Panc1 (cell line): ENCODE measurements around the gene ARHGEF37.

Experiments used
- CTCF ChIP-seq: fragments of 450-650 bp; IDR thresholded peaks from 2 replicates; pipeline ENCODE4 v1.5.1; 2017; ENCODE audit warnings: mild to moderate bottlenecking
- POLR2AphosphoS5 ChIP-seq: IDR thresholded peaks from 2 replicates; pipeline ENCODE4 v1.6.1; 2012; ENCODE audit warnings: mild to moderate bottlenecking, low read depth, low read length, moderate library complexity
- REST ChIP-seq, 2 experiments: IDR thresholded peaks; 2 replicates each; pipeline ENCODE4 v1.6.1; 2011 to 2012; ENCODE audit warnings: low read depth in 2 of 2, control low read depth in 1 of 2, low read length in 1 of 2, mild to moderate bottlenecking in 1 of 2, moderate library complexity in 1 of 2; ENCODE audit not compliant: insufficient read depth in 1 of 2
- SIN3A ChIP-seq: IDR thresholded peaks from 2 replicates; pipeline ENCODE4 v1.6.1; 2012; ENCODE audit warnings: low read depth, mild to moderate bottlenecking, low read length, moderate library complexity, borderline replicate concordance; ENCODE audit not compliant: insufficient read depth
- TCF7L2 ChIP-seq: IDR thresholded peaks from 2 replicates; pipeline ENCODE4 v1.6.1; 2011; ENCODE audit warnings: mild to moderate bottlenecking, low read depth, low read length, inconsistent platforms

GRCh38 chr5:149647334-149647733 lies 66.0 kb downstream of the ARHGEF37 start:
- no peak for TF ChIP-seq CTCF
- TF ChIP-seq REST (IDR thresholded peaks at IDR 0.05; ENCODE audit: insufficient read depth in 1 of 2, low read depth in 2 of 2, low read length in 1 of 2): no peak
- TF ChIP-seq POLR2AphosphoS5: no peak
- TF ChIP-seq SIN3A: no peak
- no peak for TF ChIP-seq TCF7L2
